RWPE2 (cell line): ENCODE measurements around the gene STMP1.
"Not testable (repeated sequence)": the region's sequence is repeated elsewhere in the genome, so short reads cannot be mapped to it uniquely, and the experiment has no call there.

Experiments
- ATAC-seq: fragments of 200-7000 bp; cut with Tn5 transposase; 3 replicates; pipeline ENCODE4 v1.9.1; 2021; ENCODE audit warnings: low read depth
- DNase-seq: peaks from one replicate; pipeline ENCODE4 v3.0.0-alpha.2; 2020; ENCODE audit warnings: low spot score
- H3K27ac ChIP-seq: fragments of 450-650 bp; 2 replicates; pipeline ENCODE4 v1.5.1; 2017; ENCODE audit warnings: mild to moderate bottlenecking; ENCODE audit not compliant: poor library complexity, severe bottlenecking
- H3K27me3 ChIP-seq: fragments of 250-450 bp; sonication (Bioruptor Pico); 2 replicates; pipeline ENCODE4 v1.5.1; 2021; ENCODE audit warnings: mild to moderate bottlenecking, moderate library complexity; ENCODE audit not compliant: insufficient read depth, poor library complexity, severe bottlenecking
- H3K36me3 ChIP-seq: fragments of 250-450 bp; sonication (Bioruptor Pico); 2 replicates; pipeline ENCODE4 v1.5.1; 2020; ENCODE audit warnings: low read depth, mild to moderate bottlenecking, moderate library complexity
- H3K4me1 ChIP-seq: fragments of 250-450 bp; sonication (Bioruptor Pico); 2 replicates; pipeline ENCODE4 v1.5.1; 2021; ENCODE audit warnings: mild to moderate bottlenecking, moderate library complexity; ENCODE audit not compliant: insufficient read depth, poor library complexity, severe bottlenecking
- H3K4me3 ChIP-seq: fragments of 250-450 bp; sonication (Bioruptor Pico); 2 replicates; pipeline ENCODE4 v1.5.1; 2021; ENCODE audit warnings: mild to moderate bottlenecking, moderate library complexity; ENCODE audit not compliant: severe bottlenecking
- H3K9me3 ChIP-seq: fragments of 250-450 bp; sonication (Bioruptor Pico); 2 replicates; pipeline ENCODE4 v1.5.1; 2021; ENCODE audit warnings: mild to moderate bottlenecking, moderate library complexity; ENCODE audit not compliant: severe bottlenecking
- TF ChIP-seq, protein P1 (sequence below): fragments of 450-650 bp; IDR thresholded peaks from one replicate; pipeline ENCODE4 v1.5.1; 2017; ENCODE audit warnings: mild to moderate bottlenecking, moderate library complexity; ENCODE audit not compliant: poor library complexity, severe bottlenecking

The STMP1 gene

DNA sequence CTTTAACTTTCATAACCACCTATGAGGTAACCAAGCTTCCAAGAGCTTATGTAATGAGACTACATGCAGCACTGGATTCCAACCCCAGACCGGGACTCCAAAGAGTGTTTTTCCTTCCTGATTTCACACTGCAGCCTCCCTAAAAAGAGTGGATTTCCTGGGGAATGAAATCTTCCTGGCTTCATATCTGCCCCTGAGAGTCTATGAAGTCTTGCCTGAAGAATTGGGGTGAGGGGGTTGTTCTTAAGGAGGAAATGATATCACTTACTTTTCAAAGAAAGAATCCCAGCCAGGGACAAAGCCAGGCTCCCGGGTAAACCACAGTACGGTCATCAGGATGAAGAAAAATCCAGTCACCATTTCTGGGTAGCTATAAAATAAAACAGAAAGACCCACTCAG lies 29.7 kb downstream of the STMP1 start:
- no peak overlapping the region for H3K27ac ChIP-seq
- no peaks in the 10 kb centered on the region for H3K27me3 ChIP-seq
- no peaks in the 10 kb centered on the region for H3K9me3 ChIP-seq
- DNase-seq: no peak
- TF ChIP-seq, protein P1, sequence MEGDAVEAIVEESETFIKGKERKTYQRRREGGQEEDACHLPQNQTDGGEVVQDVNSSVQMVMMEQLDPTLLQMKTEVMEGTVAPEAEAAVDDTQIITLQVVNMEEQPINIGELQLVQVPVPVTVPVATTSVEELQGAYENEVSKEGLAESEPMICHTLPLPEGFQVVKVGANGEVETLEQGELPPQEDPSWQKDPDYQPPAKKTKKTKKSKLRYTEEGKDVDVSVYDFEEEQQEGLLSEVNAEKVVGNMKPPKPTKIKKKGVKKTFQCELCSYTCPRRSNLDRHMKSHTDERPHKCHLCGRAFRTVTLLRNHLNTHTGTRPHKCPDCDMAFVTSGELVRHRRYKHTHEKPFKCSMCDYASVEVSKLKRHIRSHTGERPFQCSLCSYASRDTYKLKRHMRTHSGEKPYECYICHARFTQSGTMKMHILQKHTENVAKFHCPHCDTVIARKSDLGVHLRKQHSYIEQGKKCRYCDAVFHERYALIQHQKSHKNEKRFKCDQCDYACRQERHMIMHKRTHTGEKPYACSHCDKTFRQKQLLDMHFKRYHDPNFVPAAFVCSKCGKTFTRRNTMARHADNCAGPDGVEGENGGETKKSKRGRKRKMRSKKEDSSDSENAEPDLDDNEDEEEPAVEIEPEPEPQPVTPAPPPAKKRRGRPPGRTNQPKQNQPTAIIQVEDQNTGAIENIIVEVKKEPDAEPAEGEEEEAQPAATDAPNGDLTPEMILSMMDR: no peak
- no peak for ATAC-seq
- H3K4me1 ChIP-seq: peaks cover 3% of the 10 kb centered on the region
- peaks cover 3% of the 10 kb centered on the region; the same call in 1 of the 2 replicates for H3K36me3 ChIP-seq
- no peak overlapping the region for H3K4me3 ChIP-seq

GRCh38 chr7:135692606-135693005 lies 30.3 kb downstream of the STMP1 start:
- not testable (repeated sequence) for H3K27ac ChIP-seq, H3K27me3 ChIP-seq, DNase-seq, ATAC-seq, H3K4me3 ChIP-seq, H3K36me3 ChIP-seq, H3K4me1 ChIP-seq, H3K9me3 ChIP-seq

GRCh38 chr7:135693558-135693957 lies 31.2 kb downstream of the STMP1 start:
- Histone ChIP-seq H3K27me3 (no peaks in the 10 kb centered on the region), H3K4me1 (peaks cover 3% of the 10 kb centered on the region), H3K36me3 (peaks cover 3% of the 10 kb centered on the region; the same call in 1 of the 2 replicates), H3K9me3 (no peaks in the 10 kb centered on the region), H3K4me3 (no peak overlapping the region), H3K27ac (no peak overlapping the region)
- no peak for DNase-seq
- no peak for ATAC-seq
- TF ChIP-seq, protein P1: no peak

DNA sequence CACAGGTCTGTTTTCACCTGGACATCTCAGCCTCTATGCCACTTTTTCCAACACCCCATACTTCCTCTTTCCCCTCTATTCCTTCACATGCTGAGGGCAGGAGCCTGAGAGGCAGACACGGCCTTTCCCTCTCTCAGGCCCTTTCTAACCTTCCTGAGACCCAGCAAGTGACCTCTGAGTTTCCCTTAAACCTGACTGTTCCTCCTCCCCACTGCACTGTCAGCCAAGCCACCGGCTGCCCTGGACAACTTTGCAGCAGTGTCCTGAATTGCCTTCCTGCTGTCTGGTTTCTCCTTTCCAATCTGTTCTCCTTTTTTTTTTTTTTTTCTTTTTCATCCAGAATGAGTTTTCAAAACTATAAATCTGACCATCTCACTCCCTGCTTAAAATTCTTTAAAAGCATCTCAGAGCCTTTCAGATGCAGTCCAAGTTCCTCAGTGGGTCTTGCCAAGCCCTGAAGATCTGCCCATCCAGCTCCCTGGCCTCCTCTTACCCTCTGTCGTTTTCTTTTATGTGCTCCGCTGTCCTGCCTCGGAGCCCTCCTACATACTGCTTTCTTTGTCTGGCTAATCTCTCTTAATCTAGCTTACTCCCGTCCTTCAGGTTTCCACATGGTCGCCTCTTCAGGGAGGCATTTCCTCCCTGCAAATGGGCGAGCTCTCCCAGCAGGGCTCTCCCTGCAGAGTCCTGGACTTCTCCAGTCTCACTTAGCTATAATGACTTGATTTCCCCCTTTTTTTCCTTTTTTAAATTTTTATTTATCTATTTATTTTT lies 35.1 kb downstream of the STMP1 start:
- Histone ChIP-seq H3K4me1 (no peaks in the 10 kb centered on the region), H3K27me3 (no peaks in the 10 kb centered on the region), H3K9me3 (no peaks in the 10 kb centered on the region), H3K36me3 (no peaks in the 10 kb centered on the region), H3K27ac (no peak overlapping the region), H3K4me3 (no peak overlapping the region)
- DNase-seq: no peak
- ATAC-seq: no peak
- TF ChIP-seq, protein P1: no peak

GRCh38 chr7:135704074-135704473 lies 41.8 kb downstream of the STMP1 start:
- ATAC-seq: no peak
- H3K4me1 ChIP-seq: peaks cover 25% of the 10 kb centered on the region
- H3K9me3 ChIP-seq: no peaks in the 10 kb centered on the region
- H3K4me3 ChIP-seq: no peak overlapping the region
- H3K27ac ChIP-seq: no peak overlapping the region
- no peaks in the 10 kb centered on the region for H3K27me3 ChIP-seq
- H3K36me3 ChIP-seq: no peaks in the 10 kb centered on the region
- TF ChIP-seq, protein P1: no peak
- no peak for DNase-seq
